GM18499 (cell line): Measurements from ENCODE around the gene FAM83G.
"Not testable (repeated sequence)": the region's sequence is repeated elsewhere in the genome, so short reads cannot be mapped to it uniquely, and the experiment has no call there.

Source experiments
- ATAC-seq: cut with Tn5 transposase; IDR thresholded peaks from one replicate; pipeline ENCODE4 v1.9.1; 2021; ENCODE audit warnings: moderate number of reproducible peaks; ENCODE audit not compliant: insufficient read depth, unreplicated experiment

The FAM83G gene

GRCh38 chr17:19004421-19005136, at the start of gene FAM83G:
TSS of gene FAM83G (minus strand) at chr17:19004764. CDS start at chr17:19004041, 723 bp downstream.
- no peak for ATAC-seq

GRCh38 chr17:19048826-19049225, 44.3 kb upstream of the FAM83G start:
- not testable (repeated sequence) for ATAC-seq

- ATAC-seq, result not testable (repeated sequence)
Measured at GRCh38 chr17:19047510-19047909, 42.9 kb upstream of the FAM83G start.

GRCh38 chr17:19046782-19047375, 42.3 kb upstream of the FAM83G start, which contains the start of gene GRAP:
TSS of gene GRAP (minus strand) at chr17:19046957. CDS start at chr17:19046926, 31 bp downstream.
- ATAC-seq, result not testable (repeated sequence)

GRCh38 chr17:19044643-19045042, 40.1 kb upstream of the FAM83G start:
- ATAC-seq, result not testable (repeated sequence)

- ATAC-seq, result not testable (repeated sequence)
Measured at GRCh38 chr17:19043032-19043431, 38.5 kb upstream of the FAM83G start.

- ATAC-seq, result not testable (repeated sequence)
Measured at GRCh38 chr17:19042369-19042768, 37.8 kb upstream of the FAM83G start.

- ATAC-seq, result not testable (repeated sequence)
Measured at GRCh38 chr17:19041871-19042270, 37.3 kb upstream of the FAM83G start.

- ATAC-seq, result not testable (repeated sequence)
Measured at GRCh38 chr17:19040350-19040749, 35.8 kb upstream of the FAM83G start.

- not testable (repeated sequence) for ATAC-seq
Measured at GRCh38 chr17:19038730-19039129, 34.2 kb upstream of the FAM83G start.

- ATAC-seq, result not testable (repeated sequence)
Measured at GRCh38 chr17:19038007-19038406, 33.4 kb upstream of the FAM83G start.

- not testable (repeated sequence) for ATAC-seq
Measured at GRCh38 chr17:19037547-19037946, 33.0 kb upstream of the FAM83G start.

- not testable (repeated sequence) for ATAC-seq
Measured at GRCh38 chr17:19036186-19036585, 31.6 kb upstream of the FAM83G start.

GRCh38 chr17:19032377-19032988, 27.9 kb upstream of the FAM83G start:
- not testable (repeated sequence) for ATAC-seq

- ATAC-seq, result not testable (repeated sequence)
Measured at GRCh38 chr17:19031729-19032128, 27.2 kb upstream of the FAM83G start.

- ATAC-seq, result not testable (repeated sequence)
Measured at GRCh38 chr17:19030771-19031449, 26.3 kb upstream of the FAM83G start.

GRCh38 chr17:19029740-19030139, 25.2 kb upstream of the FAM83G start:
- not testable (repeated sequence) for ATAC-seq

GRCh38 chr17:19028671-19029070, 24.1 kb upstream of the FAM83G start:
- not testable (repeated sequence) for ATAC-seq

- ATAC-seq, result no peak
Measured at GRCh38 chr17:19024101-19025078, 19.8 kb upstream of the FAM83G start.
